Measurements from ENCODE around the gene GNG8.

The GNG8 gene

DNA sequence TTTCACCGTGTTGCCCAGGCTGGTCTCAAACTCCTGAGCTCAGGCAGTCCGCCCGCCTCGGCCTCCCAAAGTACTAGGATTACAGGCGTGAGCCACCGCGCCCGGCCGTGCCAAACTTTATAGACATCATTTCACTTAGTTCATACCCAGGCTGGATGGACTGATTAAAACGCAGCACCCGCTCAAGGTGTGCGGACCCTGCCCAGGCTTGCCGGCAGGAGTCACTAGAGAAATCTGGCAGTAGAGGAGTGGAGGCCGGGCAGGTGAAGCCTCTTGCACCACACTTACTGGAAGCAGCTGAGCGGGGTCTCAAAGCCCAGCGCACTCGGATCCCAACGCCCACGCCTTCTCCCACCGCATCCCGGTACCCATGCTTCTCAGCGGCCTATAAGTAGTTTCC, 22.5 kb downstream of the GNG8 start:
- TF ChIP-seq L3MBTL2 (conservative IDR thresholded peaks at IDR 0.05) (no peak), HDGF (IDR thresholded peaks at IDR 0.05; ENCODE audit: borderline replicate concordance) (no peak), ELF4 (IDR thresholded peaks at IDR 0.05) (no peak), SUZ12 (IDR thresholded peaks at IDR 0.05) (no peak), FOXA1 (IDR thresholded peaks at IDR 0.05) (no peak), LEF1 (IDR thresholded peaks at IDR 0.05; ENCODE audit: borderline replicate concordance) (no peak)
- POLR2A ChIA-PET, result interaction anchor here (1.0 to 5.7 kb wide), 2 partner anchors 12 to 20 kb away, joined by 5 to 40 read pairs; partner anchors contain the start of gene CALM3

DNA sequence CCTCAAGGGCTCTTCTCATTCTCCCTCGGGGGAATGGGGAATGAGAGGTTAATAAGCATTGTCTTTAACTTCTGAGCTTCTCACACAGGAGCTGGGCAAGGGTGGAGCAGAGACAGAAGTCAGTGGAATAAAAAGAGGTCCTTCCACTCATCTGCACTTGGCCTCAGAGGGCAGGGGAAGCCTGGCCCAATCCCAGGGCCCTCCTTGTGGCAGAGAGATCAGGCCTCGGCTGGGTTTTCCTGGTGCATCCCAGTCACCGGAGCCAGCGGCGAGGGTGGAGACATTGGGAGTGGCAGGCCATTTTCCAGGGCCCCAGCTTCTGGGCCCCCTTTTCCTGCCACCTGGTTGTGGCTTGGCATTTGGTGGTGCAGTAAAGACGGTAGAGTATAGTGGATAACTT, 24.2 kb downstream of the GNG8 start:
- no peak for DNase-seq (ENCODE audit: extremely low spot score)
- TF ChIP-seq NFRKB (IDR thresholded peaks at IDR 0.05), result no peak
- no peak for TF ChIP-seq ZNF384 (IDR thresholded peaks at IDR 0.05)
- no peak for TF ChIP-seq FOXA1 (IDR thresholded peaks at IDR 0.05)
- no peak for TF ChIP-seq TARDBP (IDR thresholded peaks at IDR 0.05)
- no peak for TF ChIP-seq ARNT (IDR thresholded peaks at IDR 0.05)
- TF ChIP-seq CTBP1 (IDR thresholded peaks at IDR 0.05; ENCODE audit: borderline replicate concordance), result no peak
- TF ChIP-seq LEF1 (IDR thresholded peaks at IDR 0.05; ENCODE audit: borderline replicate concordance), result no peak
- TF ChIP-seq FOXK2 (IDR thresholded peaks at IDR 0.05), result no peak
- TF ChIP-seq BHLHE40 (IDR thresholded peaks at IDR 0.05; ENCODE audit: borderline replicate concordance), result no peak
- TF ChIP-seq HDGF (IDR thresholded peaks at IDR 0.05; ENCODE audit: borderline replicate concordance), result no peak
- TF ChIP-seq FOXM1 (IDR thresholded peaks at IDR 0.05; ENCODE audit: borderline replicate concordance), result no peak
- no peak for TF ChIP-seq SUZ12 (IDR thresholded peaks at IDR 0.05)
- CTCF ChIA-PET, result interaction anchor here (3.2 kb wide), 1 partner anchor 50 kb away, joined by 19 read pairs; the partner anchor contains the start of gene DACT3
- POLR2A ChIA-PET, result interaction anchor here (1.1 to 5.7 kb wide), 3 partner anchors 11 to 50 kb away, joined by 3 to 40 read pairs (median 3); partner anchors contain the start of gene CALM3

More for the DNA sequence above, 22.5 kb downstream of the GNG8 start:
- CTCF ChIA-PET, result interaction anchor here (0.7 to 2.5 kb wide), 5 partner anchors 12 to 48 kb away, joined by 3 to 20 read pairs (median 4); partner anchors contain the start of genes CALM3 and DACT3
- DNase-seq (ENCODE audit: extremely low spot score), result no peak

DNA sequence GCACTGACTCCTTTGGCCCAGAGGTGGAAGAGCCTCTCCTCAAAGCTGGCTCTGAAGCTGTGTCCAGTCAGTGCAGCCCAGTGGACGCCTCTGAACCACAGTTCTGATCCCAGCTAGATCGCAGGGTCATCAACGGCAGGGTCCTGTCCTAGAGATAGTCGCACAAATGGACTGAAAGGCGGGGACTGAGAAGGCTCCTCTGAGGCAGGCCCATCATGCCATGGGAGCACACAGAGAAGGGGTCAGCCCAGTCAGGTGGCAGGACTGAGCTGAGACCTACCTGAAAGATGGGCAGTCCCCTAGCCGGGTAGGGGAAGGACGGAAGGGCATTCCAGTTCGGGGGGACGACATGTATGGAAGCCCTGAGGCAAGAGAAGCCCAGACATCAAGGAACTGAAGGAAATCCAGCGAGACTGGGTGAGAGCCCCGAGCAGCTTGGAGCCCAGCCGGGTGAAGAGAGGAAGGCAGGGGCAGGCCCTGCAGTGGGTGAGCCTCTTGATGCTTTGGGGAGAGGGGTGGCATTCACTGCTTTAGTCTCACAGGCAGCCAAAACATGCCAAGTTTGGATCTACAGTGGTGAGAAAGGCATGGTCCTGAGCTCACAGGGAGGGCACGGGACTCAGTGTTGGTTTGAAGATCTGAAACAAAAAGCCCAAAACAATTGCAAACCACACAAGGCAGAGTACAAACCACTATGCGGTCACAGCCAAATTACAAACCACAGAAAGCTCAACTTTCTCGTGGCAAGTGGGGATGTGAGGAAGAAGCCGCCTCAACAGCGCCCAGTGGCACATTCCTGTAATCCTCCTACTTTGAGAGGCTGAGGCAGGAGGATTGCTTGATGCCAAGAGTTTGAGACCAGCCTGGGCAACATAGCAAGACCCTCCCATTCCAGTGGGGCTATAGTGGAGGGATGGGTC, 24.9 kb downstream of the GNG8 start:
- no peak for DNase-seq (ENCODE audit: extremely low spot score)
- CTCF ChIA-PET, result interaction anchor here (1.4 to 3.2 kb wide), 2 partner anchors 10 to 51 kb away, joined by 3 to 19 read pairs; partner anchors contain the start of genes CALM3 and DACT3
- POLR2A ChIA-PET, result interaction anchor here (1.3 to 5.7 kb wide), 2 partner anchors 10 to 16 kb away, joined by 3 to 40 read pairs; partner anchors contain the start of gene CALM3
- TF ChIP-seq FOXA1 (IDR thresholded peaks at IDR 0.05) (no peak), NFRKB (IDR thresholded peaks at IDR 0.05) (no peak), ARNT (IDR thresholded peaks at IDR 0.05) (no peak), LEF1 (IDR thresholded peaks at IDR 0.05; ENCODE audit: borderline replicate concordance) (no peak), ZNF384 (IDR thresholded peaks at IDR 0.05) (no peak), FOXM1 (IDR thresholded peaks at IDR 0.05; ENCODE audit: borderline replicate concordance) (no peak)
- TF ChIP-seq, protein P1, sequence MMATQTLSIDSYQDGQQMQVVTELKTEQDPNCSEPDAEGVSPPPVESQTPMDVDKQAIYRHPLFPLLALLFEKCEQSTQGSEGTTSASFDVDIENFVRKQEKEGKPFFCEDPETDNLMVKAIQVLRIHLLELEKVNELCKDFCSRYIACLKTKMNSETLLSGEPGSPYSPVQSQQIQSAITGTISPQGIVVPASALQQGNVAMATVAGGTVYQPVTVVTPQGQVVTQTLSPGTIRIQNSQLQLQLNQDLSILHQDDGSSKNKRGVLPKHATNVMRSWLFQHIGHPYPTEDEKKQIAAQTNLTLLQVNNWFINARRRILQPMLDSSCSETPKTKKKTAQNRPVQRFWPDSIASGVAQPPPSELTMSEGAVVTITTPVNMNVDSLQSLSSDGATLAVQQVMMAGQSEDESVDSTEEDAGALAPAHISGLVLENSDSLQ (IDR thresholded peaks at IDR 0.05), result no peak

DNA sequence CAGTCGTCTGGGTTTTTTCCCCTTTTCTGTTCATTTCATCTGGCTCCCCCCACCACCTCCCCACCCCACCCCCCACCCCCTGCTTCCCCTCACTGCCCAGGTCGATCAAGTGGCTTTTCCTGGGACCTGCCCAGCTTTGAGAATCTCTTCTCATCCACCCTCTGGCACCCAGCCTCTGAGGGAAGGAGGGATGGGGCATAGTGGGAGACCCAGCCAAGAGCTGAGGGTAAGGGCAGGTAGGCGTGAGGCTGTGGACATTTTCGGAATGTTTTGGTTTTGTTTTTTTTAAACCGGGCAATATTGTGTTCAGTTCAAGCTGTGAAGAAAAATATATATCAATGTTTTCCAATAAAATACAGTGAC, 25.6 kb downstream of the GNG8 start:
- ChIA-PET POLR2A (interaction anchor here (5.7 kb wide), 1 partner anchor 9 kb away, joined by 40 read pairs; the partner anchor contains the start of gene CALM3), CTCF (interaction anchor here (1.4 to 3.2 kb wide), 2 partner anchors 9 to 52 kb away, joined by 3 to 19 read pairs; partner anchors contain the start of genes CALM3 and DACT3)
- DNase-seq (ENCODE audit: extremely low spot score), result no peak
- TF ChIP-seq L3MBTL2 (conservative IDR thresholded peaks at IDR 0.05), result no peak
- no peak for TF ChIP-seq ARNT (IDR thresholded peaks at IDR 0.05)
- no peak for TF ChIP-seq FOXA1 (IDR thresholded peaks at IDR 0.05)
- TF ChIP-seq TARDBP (IDR thresholded peaks at IDR 0.05), result no peak
- TF ChIP-seq HDGF (IDR thresholded peaks at IDR 0.05; ENCODE audit: borderline replicate concordance), result no peak
- no peak for TF ChIP-seq CTBP1 (IDR thresholded peaks at IDR 0.05; ENCODE audit: borderline replicate concordance)
- no peak for TF ChIP-seq ELF4 (IDR thresholded peaks at IDR 0.05)
- TF ChIP-seq FOXM1 (IDR thresholded peaks at IDR 0.05; ENCODE audit: borderline replicate concordance), result no peak
- no peak for TF ChIP-seq ZNF384 (IDR thresholded peaks at IDR 0.05)
- no peak for TF ChIP-seq LEF1 (IDR thresholded peaks at IDR 0.05; ENCODE audit: borderline replicate concordance)
- no peak for TF ChIP-seq SP1 (IDR thresholded peaks at IDR 0.05)
- TF ChIP-seq BHLHE40 (IDR thresholded peaks at IDR 0.05; ENCODE audit: borderline replicate concordance), result no peak
- no peak for TF ChIP-seq NFRKB (IDR thresholded peaks at IDR 0.05)
- no peak for TF ChIP-seq FOXK2 (IDR thresholded peaks at IDR 0.05)
- TF ChIP-seq, protein P1 (IDR thresholded peaks at IDR 0.05), result no peak
- no peak for TF ChIP-seq SUZ12 (IDR thresholded peaks at IDR 0.05)

DNA sequence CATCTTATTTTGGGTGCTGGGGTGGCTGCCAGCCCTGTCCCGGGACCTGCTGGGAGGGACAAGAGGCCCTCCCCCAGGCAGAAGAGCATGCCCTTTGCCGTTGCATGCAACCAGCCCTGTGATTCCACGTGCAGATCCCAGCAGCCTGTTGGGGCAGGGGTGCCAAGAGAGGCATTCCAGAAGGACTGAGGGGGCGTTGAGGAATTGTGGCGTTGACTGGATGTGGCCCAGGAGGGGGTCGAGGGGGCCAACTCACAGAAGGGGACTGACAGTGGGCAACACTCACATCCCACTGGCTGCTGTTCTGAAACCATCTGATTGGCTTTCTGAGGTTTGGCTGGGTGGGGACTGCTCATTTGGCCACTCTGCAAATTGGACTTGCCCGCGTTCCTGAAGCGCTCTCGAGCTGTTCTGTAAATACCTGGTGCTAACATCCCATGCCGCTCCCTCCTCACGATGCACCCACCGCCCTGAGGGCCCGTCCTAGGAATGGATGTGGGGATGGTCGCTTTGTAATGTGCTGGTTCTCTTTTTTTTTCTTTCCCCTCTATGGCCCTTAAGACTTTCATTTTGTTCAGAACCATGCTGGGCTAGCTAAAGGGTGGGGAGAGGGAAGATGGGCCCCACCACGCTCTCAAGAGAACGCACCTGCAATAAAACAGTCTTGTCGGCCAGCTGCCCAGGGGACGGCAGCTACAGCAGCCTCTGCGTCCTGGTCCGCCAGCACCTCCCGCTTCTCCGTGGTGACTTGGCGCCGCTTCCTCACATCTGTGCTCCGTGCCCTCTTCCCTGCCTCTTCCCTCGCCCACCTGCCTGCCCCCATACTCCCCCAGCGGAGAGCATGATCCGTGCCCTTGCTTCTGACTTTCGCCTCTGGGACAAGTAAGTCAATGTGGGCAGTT, 26.2 kb downstream of the GNG8 start:
- TF ChIP-seq TARDBP (IDR thresholded peaks at IDR 0.05) (no peak), FOXM1 (IDR thresholded peaks at IDR 0.05; ENCODE audit: borderline replicate concordance) (no peak), ZNF384 (IDR thresholded peaks at IDR 0.05) (no peak), FOXK2 (IDR thresholded peaks at IDR 0.05) (no peak)
- TF ChIP-seq, protein P1 (IDR thresholded peaks at IDR 0.05), result no peak
- ChIA-PET POLR2A (interaction anchor here (5.7 kb wide), 1 partner anchor 9 kb away, joined by 40 read pairs; the partner anchor contains the start of gene CALM3), CTCF (interaction anchor here (0.7 to 3.2 kb wide), 3 partner anchors 9 to 90 kb away, joined by 3 to 19 read pairs (median 3); partner anchors contain the start of genes CALM3 and DACT3)
- DNase-seq (ENCODE audit: extremely low spot score), result no peak
